BE2C (cell line): Measurements from ENCODE around the gene RGS6. TPM values are rescaled to one million over a fixed set of nuclear protein-coding genes. Genes with fewer than 3 reads are reported as not detected.
A peak's percentile ranks its signal among the peaks of the same experiment; 100 is the strongest.
"Not testable (repeated sequence)": the region's sequence is repeated elsewhere in the genome, so short reads cannot be mapped to it uniquely, and the experiment has no call there.

ENCODE experiments used
- DNase-seq: peaks from one replicate; pipeline ENCODE4 v3.0.0-alpha.2; 2020
- H3K27me3 ChIP-seq: fragments of 250-450 bp; sonication (Bioruptor Pico); 2 replicates; pipeline ENCODE4 v1.5.1; 2020; ENCODE audit warnings: mild to moderate bottlenecking
- H3K36me3 ChIP-seq: fragments of 250-450 bp; sonication (Bioruptor Pico); 2 replicates; pipeline ENCODE4 v1.5.1; 2020; ENCODE audit warnings: mild to moderate bottlenecking
- H3K4me1 ChIP-seq: fragments of 250-450 bp; sonication (Bioruptor Pico); 2 replicates; pipeline ENCODE4 v1.5.1; 2020
- H3K4me3 ChIP-seq: 2 replicates; pipeline ENCODE4 v1.5.1; 2011; ENCODE audit warnings: low read depth, low read length
- H3K9me3 ChIP-seq: fragments of 250-450 bp; sonication (Bioruptor Pico); 2 replicates; pipeline ENCODE4 v1.5.1; 2020
- CTCF ChIP-seq: IDR thresholded peaks from 2 replicates; pipeline ENCODE4 v1.5.1; 2012; ENCODE audit warnings: mild to moderate bottlenecking, low read depth, low read length
- polyA plus RNA-seq: library from polyadenylated mRNA; unstranded; fragments of >200 nt; gene quantifications from one replicate; pipeline ENCODE4 v1.2.1, GENCODE V29; 2012; ENCODE audit warnings: low read depth, missing spikeins; ENCODE audit not compliant: insufficient read length, insufficient read depth

RGS6 gene
- polyA plus RNA-seq: not detected

GRCh38 chr14:71932229-71932981 is at the start of gene RGS6:
TSS of gene RGS6 (plus strand) at chr14:71932429.
- no peak for TF ChIP-seq CTCF
- peaks cover 54% of the 10 kb centered on the region for H3K27me3 ChIP-seq
- peak; percentile 17 for DNase-seq
- no peaks in the 10 kb centered on the region for H3K36me3 ChIP-seq
- H3K4me3 ChIP-seq: no peak within 1 kb of the TSS
- no peaks in the 10 kb centered on the region for H3K4me1 ChIP-seq
- H3K9me3 ChIP-seq: no peaks in the 10 kb centered on the region

GRCh38 chr14:71883094-71883493 is 49.1 kb upstream of the RGS6 start:
- TF ChIP-seq CTCF: no peak
- Histone ChIP-seq H3K4me3 (no peak overlapping the region), H3K27me3 (peaks cover 3% of the 10 kb centered on the region), H3K4me1 (no peaks in the 10 kb centered on the region), H3K36me3 (no peaks in the 10 kb centered on the region), H3K9me3 (no peaks in the 10 kb centered on the region)
- DNase-seq: no peak

GRCh38 chr14:71885301-71885700 is 46.9 kb upstream of the RGS6 start:
- no peak overlapping the region for H3K4me3 ChIP-seq
- H3K27me3 ChIP-seq: peaks cover 3% of the 10 kb centered on the region
- no peak for DNase-seq
- no peaks in the 10 kb centered on the region for H3K4me1 ChIP-seq
- no peaks in the 10 kb centered on the region for H3K9me3 ChIP-seq
- TF ChIP-seq CTCF: no peak
- no peaks in the 10 kb centered on the region for H3K36me3 ChIP-seq

- H3K36me3 ChIP-seq, DNase-seq, H3K4me1 ChIP-seq, H3K4me3 ChIP-seq, H3K9me3 ChIP-seq: not testable (repeated sequence)
- peaks cover 13% of the 10 kb centered on the region for H3K27me3 ChIP-seq
Observed at GRCh38 chr14:71887802-71888201, 44.4 kb upstream of the RGS6 start.

- no peak for TF ChIP-seq CTCF
- Histone ChIP-seq H3K36me3 (no peaks in the 10 kb centered on the region), H3K4me3 (no peak overlapping the region), H3K4me1 (no peaks in the 10 kb centered on the region), H3K9me3 (no peaks in the 10 kb centered on the region), H3K27me3 (peaks cover 20% of the 10 kb centered on the region)
- DNase-seq: no peak
Observed at GRCh38 chr14:71890541-71890940, 41.7 kb upstream of the RGS6 start.

GRCh38 chr14:71891185-71891584 is 41.0 kb upstream of the RGS6 start:
- H3K36me3 ChIP-seq: no peaks in the 10 kb centered on the region
- no peak for DNase-seq
- TF ChIP-seq CTCF: no peak
- H3K4me1 ChIP-seq: no peaks in the 10 kb centered on the region
- no peaks in the 10 kb centered on the region for H3K9me3 ChIP-seq
- peaks cover 20% of the 10 kb centered on the region for H3K27me3 ChIP-seq
- no peak overlapping the region for H3K4me3 ChIP-seq

- Histone ChIP-seq H3K27me3 (peaks cover 20% of the 10 kb centered on the region), H3K36me3 (no peaks in the 10 kb centered on the region), H3K4me3 (no peak overlapping the region), H3K9me3 (no peaks in the 10 kb centered on the region), H3K4me1 (no peaks in the 10 kb centered on the region)
- no peak for DNase-seq
- TF ChIP-seq CTCF: no peak
Observed at GRCh38 chr14:71891970-71892369, 40.3 kb upstream of the RGS6 start.
